ENCODE measurements around the gene SP100.
A peak's percentile ranks its signal among the peaks of the same experiment; 100 is the strongest.

SP100 gene

GRCh38 chr2:230564805-230565779 is 149.1 kb downstream of the SP100 start:
- peak; percentile 49 for DNase-seq

- no peak for DNase-seq
Measured at GRCh38 chr2:230569298-230569697, 153.3 kb downstream of the SP100 start.

DNA sequence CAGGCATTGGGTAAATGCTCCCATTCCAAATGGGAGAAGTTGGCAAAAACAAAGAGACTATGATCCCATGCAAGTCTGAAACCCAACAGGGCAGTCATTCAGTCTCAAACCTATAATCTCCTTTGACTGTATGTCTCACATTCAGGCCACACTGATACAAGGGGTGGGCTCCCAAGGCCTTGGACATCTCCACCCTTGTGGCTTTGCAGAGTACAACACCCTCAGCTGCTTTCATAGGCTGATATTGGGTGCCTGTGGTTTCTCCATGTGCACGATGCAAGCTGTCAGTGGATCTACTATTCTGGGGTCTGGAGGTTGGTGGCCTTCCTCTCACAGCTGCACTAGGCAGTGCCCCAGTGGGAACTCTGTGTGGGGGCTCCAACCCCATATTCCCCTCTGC is 155.0 kb downstream of the SP100 start:
- DNase-seq: no peak

GRCh38 chr2:230575642-230576324 is 159.8 kb downstream of the SP100 start:
- DNase-seq: no peak

GRCh38 chr2:230577114-230577513 is 161.1 kb downstream of the SP100 start:
- DNase-seq: no peak

DNA sequence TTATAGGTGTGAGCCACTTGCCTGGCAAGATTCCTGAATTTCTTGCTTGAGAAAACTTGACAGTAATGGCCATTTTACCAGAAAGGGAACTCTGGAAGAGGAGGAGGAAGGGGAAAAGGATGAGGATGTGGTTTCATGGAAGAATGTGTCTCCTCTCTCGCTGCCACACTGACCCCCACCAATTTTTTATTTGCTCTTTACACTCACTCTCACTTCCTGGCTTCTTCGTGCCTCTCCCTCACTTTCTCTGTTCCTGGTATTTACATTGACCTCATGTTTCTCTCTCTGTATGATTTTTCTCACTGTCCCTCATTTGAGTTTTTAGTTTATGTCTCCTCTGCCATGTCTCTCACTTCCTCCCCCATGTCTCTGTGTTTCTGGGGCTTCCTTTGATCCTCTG is 162.1 kb downstream of the SP100 start:
- DNase-seq: peak; percentile 16

GRCh38 chr2:230582851-230583283 is 166.9 kb downstream of the SP100 start:
- DNase-seq: no peak

DNA sequence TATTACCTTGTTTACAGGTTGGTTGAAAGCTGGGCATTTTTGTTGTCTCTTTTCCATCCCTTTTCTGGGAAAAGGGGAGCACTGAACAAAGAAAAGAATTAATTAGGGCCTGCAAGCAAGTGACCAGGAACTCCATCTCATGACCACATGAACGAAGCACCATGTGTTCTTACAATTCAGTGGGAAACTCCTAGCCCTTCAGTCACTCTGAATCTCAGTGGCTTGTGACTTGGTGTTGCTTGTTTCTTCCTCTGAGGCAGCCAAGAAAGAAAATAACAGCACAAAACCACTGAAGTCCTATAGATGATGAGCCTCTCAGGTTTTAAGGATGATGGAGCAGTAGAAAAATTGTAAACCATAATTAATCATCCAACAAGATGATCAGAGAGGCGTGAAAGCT is 167.6 kb downstream of the SP100 start:
- no peak for DNase-seq

DNA sequence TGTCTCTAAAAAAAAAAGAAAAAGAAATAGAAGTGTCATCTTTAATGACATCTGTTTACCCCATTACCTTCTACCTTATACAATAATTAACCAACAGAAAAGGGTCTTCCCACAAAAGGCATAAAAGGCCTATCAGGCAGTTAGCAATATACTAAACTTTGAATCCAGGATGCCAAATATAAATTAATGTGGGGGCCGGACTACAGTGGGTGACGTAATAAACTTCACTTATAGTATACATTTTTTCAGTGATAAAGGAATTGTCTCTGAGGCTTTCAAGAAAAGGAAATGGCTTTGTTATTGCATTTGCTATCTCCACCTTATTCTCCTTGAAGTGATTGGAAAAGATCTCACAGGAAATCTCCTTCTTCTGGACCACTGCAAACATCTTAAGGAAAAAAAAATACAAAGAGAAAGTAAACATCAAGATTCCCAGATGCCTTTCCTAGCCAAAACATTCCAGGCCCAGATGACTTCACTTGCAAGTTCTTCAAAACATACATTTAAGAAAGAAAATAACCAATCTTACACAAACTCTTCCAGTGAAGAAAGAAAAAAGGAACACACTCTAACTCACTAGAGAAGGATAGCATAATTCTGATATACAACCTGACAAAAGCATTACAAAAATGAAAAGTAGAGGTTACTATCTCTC is 170.5 kb downstream of the SP100 start:
- DNase-seq: no peak

DNA sequence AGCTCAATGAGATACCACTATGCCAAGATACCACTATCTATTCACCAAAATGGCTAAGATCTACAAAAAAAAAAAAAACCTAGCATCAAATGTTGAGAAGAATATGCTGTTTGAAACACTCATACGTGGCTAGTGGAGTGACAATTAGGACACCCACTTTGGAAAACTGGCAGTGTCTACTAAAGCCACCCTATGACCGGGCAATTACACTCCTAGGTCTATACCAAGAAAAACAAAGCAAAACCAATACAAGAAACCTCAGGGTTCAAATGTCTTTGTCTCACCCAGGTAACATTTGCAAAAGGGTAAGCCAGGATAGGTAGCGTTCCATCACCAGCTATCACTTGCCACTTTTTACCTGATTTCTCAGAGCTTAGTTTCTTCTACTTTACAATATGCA is 173.0 kb downstream of the SP100 start:
- no peak for DNase-seq

- DNase-seq: no peak
Measured at GRCh38 chr2:230589497-230590015, 173.6 kb downstream of the SP100 start.

- no peak for DNase-seq
Measured at GRCh38 chr2:230590333-230590732, 174.3 kb downstream of the SP100 start.

- DNase-seq: no peak
Measured at GRCh38 chr2:230591850-230592249, 175.8 kb downstream of the SP100 start.

DNA sequence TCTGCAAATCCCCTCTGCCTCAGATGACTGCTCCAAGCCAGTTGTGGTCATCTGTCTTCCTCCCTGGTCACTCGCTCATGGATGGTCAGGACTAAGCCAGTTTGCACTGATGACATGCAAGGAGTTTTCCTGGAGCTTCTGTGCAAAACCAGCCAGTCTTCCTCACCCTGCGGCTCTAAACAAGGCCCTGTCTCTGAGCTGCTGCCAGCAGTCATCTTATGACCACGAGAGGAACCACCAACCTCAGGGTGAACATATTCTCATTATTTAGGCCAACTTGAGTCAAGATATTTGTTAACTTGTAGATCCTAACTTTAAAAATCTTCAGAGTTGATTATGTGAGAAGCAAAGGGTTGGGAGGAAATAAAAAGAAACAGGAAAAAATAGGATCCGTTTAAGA is 176.8 kb downstream of the SP100 start:
- DNase-seq: no peak

Measured in fibroblast of skin of right quadriceps (primary cell).